Pancreas (tissue), 10 donors: ENCODE data around the gene FABP7. TPM values are rescaled to one million over a fixed set of nuclear protein-coding genes. Genes with fewer than 3 reads are reported as not detected.
A peak's percentile ranks its signal among the peaks of the same experiment; 100 is the strongest.

ENCODE experiments used
- ATAC-seq, 4 donors: fragments of 200-7000 bp; cut with Tn5 transposase; one replicate each; pipeline versions ENCODE4 v1.8.0 to v1.9.1; 2020; ENCODE audit warnings: mild to moderate bottlenecking in 4 of 4, moderate library complexity in 4 of 4
- DNase-seq, 6 donors: peaks; one replicate each; pipeline ENCODE4 v3.0.0-alpha.2; 2020
- FAIRE-seq: peaks from 2 replicates; lab custom pipeline; 2012; peaks lifted over from hg19 to GRCh38; lab: Jason Lieb, UNC
- H3K27ac ChIP-seq, 4 donors: fragments of 200-600 bp; sonication (generic); 1 replicate in 3 of 4; 2 replicates in 1 of 4; pipeline versions ENCODE4 v1.5.0 to v1.8.0; 2020
- H3K27me3 ChIP-seq, 4 donors: fragments of 200-600 bp; one replicate each; pipeline ENCODE4 v1.8.0; 2021
- H3K36me3 ChIP-seq, 3 donors: fragments of 200-600 bp; sonication (generic) in 1 of 3; one replicate each; pipeline versions ENCODE4 v1.5.0 to v1.8.0; 2020 to 2021
- H3K4me1 ChIP-seq, 3 donors: fragments of 200-600 bp; one replicate each; pipeline ENCODE4 v1.8.0; 2021
- H3K4me3 ChIP-seq, 4 donors: fragments of 200-600 bp; sonication (generic) in 2 of 4; one replicate each; pipeline versions ENCODE4 v1.5.0 to v1.8.0; 2020 to 2021
- H3K9me3 ChIP-seq, 4 donors: fragments of 200-600 bp; one replicate each; pipeline ENCODE4 v1.8.0; 2021
- WGBS, 2 donors: extraction: QIAGEN DNeasy Blood & Tissue Kit; methylation state at CpG; one replicate each; pipeline ENCODE4 v1.1.7; 2013; 5-methylcytosine and 5-hydroxymethylcytosine counted together
- intact Hi-C, 3 donors: fragments of 100-400 bp; cut with DNase I; formaldehyde crosslinking; loops; one replicate each; pipeline versions ENCODE4 v1.11.1 to v1.14.2; 2022
- polyA plus RNA-seq, 2 donors: library from polyadenylated mRNA; stranded (reverse); fragments of 200-250 nt; gene quantifications; one replicate each; pipeline ENCODE4 v1.2.3, GENCODE V29; 2013
- total RNA-seq, 6 donors: library from RNA; stranded (reverse); fragmentation: NEBNext Ultra II Directional in 4 of 6; extraction: Animal tissue kit (Norgen Biotek cat#: 25700) in 4 of 6; gene quantifications; one replicate each; pipeline versions ENCODE4 v1.2.1 to v1.2.4, GENCODE V29; 2021 to 2023
- TF ChIP-seq, protein P1 (sequence below), 4 donors: fragments of 200-600 bp; sonication (generic) in 3 of 4; IDR thresholded peaks; one replicate each; pipeline versions ENCODE4 v1.5.0 to v1.8.0; 2021; ENCODE audit warnings: antibody characterized with exemption in 4 of 4
- donor health status: healthy with polysubstance abuse.
- donor health status: DM: no; HTN: no; CAD: no; lungs with moderate emphysema.
- donor health status: DM: no; HTN: no; CAD: no.
- donor health status: control.
- donor health status: control.
- donor health status: Bipolar disorder and iron deficiency.
- donor health status: DM: yes; HTN: yes; CAD: no.
- donor health status: DM: no; HTN: no; CAD: no.
- donor health status: DM: no; HTN: no; CAD: no.
- donor health status: DM: yes; HTN: yes; CAD: no.

FABP7 gene
- not detected for total RNA-seq
- polyA plus RNA-seq, result not detected

DNA sequence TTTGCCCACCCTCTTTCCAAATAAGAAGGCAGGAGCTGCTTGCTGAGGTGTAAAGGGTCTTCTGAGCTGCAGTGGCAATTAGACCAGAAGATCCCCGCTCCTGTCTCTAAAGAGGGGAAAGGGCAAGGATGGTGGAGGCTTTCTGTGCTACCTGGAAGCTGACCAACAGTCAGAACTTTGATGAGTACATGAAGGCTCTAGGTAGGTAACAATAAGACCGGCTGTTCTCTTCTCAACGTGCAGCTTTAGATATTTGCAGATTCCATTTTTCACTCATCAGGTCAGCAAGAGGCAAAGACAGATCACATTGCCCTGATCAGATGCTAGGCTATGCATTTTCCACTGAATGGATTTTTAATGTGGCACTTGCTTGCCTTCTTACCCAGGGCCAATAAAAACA is at the start of gene FABP7:
Gene FABP7, plus strand, starts transcription at position 50 of the 400 bp plus-strand sequence. Its CDS starts 79 bp downstream, at position 129.
- Histone ChIP-seq H3K36me3 (no peaks in the 10 kb centered on the region), H3K27me3 (no peaks in the 10 kb centered on the region), H3K27ac (no peak within 1 kb of the TSS), H3K9me3 (no peaks in the 10 kb centered on the region), H3K4me1 (no peaks in the 10 kb centered on the region), H3K4me3 (no peak within 1 kb of the TSS)
- FAIRE-seq (no peak), DNase-seq (no peak), ATAC-seq (no peak)
- intact Hi-C loops, result loop anchor here in 1 of 3 donors (10.0 kb wide), 1 partner anchor 45 kb away; no protein-coding TSS in a partner anchor
- 62 to 66% methylated on average over 3 of the region's 3 CpGs for WGBS, 2 donors
- TF ChIP-seq, protein P1, sequence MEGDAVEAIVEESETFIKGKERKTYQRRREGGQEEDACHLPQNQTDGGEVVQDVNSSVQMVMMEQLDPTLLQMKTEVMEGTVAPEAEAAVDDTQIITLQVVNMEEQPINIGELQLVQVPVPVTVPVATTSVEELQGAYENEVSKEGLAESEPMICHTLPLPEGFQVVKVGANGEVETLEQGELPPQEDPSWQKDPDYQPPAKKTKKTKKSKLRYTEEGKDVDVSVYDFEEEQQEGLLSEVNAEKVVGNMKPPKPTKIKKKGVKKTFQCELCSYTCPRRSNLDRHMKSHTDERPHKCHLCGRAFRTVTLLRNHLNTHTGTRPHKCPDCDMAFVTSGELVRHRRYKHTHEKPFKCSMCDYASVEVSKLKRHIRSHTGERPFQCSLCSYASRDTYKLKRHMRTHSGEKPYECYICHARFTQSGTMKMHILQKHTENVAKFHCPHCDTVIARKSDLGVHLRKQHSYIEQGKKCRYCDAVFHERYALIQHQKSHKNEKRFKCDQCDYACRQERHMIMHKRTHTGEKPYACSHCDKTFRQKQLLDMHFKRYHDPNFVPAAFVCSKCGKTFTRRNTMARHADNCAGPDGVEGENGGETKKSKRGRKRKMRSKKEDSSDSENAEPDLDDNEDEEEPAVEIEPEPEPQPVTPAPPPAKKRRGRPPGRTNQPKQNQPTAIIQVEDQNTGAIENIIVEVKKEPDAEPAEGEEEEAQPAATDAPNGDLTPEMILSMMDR (IDR thresholded peaks at IDR 0.05), result no peak

DNA sequence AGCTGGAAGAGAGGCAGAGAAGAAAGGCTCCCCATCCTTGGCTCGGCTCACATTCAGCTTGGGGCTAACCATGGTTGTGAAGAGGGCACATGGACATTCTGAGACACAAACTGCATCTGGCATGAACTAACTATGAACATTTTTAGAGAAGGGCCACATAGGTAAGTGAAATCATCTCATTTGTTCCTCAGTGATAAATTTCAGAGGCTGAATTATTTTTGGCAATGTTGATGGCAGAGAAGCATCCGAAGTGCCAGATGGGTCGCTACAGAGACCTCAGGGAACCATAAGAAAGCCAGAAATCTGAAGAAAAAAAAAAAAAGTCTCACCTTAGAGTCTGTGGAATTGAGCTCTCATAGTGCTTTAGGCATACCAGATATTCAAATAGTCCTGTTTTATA is 49.2 kb upstream of the FABP7 start:
- Histone ChIP-seq H3K27ac (no peak overlapping the region), H3K27me3 (no peaks in the 10 kb centered on the region), H3K36me3 (no peaks in the 10 kb centered on the region), H3K9me3 (no peaks in the 10 kb centered on the region), H3K4me1 (no peaks in the 10 kb centered on the region), H3K4me3 (no peak overlapping the region)
- DNase-seq (no peak), ATAC-seq (no peak), FAIRE-seq (no peak)
- 76% methylated on average over 3 of the region's 3 CpGs for WGBS, 2 donors
- intact Hi-C loops, result loop anchor here in 2 of 3 donors (5.0 to 10.0 kb wide), 3 partner anchors 54 to 107 kb away; partner anchors contain the start of gene SMPDL3A (in 1 of the 2)
- TF ChIP-seq, protein P1 (IDR thresholded peaks at IDR 0.05), result no peak

DNA sequence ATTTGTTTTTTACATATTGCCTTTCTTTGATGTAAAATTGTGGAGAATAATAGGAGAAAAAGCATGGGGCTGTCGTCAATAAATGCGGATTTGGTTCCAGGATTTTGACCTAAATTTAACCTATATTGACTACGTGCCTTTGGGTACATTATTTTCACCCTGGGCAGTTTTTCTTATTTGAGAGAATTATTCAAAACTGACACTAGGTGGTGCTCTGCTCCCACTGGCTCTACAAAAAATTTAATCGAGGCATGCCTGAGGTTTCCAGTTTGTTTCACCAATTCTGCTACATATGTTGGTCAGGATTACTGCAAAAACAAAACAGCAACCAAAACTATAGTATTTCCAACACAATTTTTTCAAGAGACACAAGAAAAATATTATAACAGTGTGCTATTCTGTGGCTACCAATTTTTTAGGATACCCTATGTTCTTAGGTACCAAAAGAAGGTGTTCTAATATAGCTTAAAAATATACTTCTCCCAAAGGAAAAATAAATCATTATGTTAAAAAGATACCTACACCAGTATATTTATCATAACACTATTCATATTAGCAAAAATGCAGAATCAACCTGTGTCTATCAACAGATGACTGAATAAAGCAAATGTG is 48.6 kb upstream of the FABP7 start:
- peak in 1 of 6 donors; percentile 23 for DNase-seq
- Histone ChIP-seq H3K27me3 (no peaks in the 10 kb centered on the region), H3K27ac (no peak overlapping the region), H3K4me1 (no peaks in the 10 kb centered on the region), H3K4me3 (no peak overlapping the region), H3K36me3 (no peaks in the 10 kb centered on the region), H3K9me3 (no peaks in the 10 kb centered on the region)
- 1 to 2% methylated on average over 4 of the region's 4 CpGs for WGBS, 2 donors
- peak; percentile 71 for FAIRE-seq
- ATAC-seq, result peak in 3 of 4 donors; percentile 74 to 84 (median 81)
- TF ChIP-seq, protein P1 (IDR thresholded peaks at IDR 0.05), result peak; percentile 27 to 59 (median 52)
- intact Hi-C loops, result loop anchor here in 2 of 3 donors (5.0 to 10.0 kb wide), 3 partner anchors 54 to 106 kb away; partner anchors contain the start of gene SMPDL3A (in 1 of the 2)

DNA sequence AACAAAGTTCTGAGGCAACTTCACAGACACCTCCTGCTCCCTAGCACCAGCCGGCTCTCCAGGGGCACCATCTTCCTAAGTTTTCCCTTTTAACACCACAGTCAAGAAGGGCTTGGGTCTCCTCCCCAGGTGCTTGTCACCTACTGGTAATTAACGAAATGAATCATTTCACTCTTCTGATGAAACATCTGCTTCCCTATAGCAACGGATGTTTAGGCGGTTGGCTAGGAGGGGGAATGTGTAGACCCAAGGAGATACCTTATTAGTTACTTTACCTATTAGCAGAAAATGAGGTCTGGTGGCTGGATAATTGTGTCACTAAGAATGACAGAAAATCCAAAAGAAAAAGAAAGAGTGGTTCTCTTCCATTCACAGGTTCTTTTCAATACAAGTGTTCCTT is 46.3 kb upstream of the FABP7 start:
- no peak for ATAC-seq
- intact Hi-C loops, result loop anchor here in 2 of 3 donors (5.0 to 10.0 kb wide), 3 partner anchors 52 to 104 kb away; partner anchors contain the start of gene SMPDL3A (in 1 of the 2)
- FAIRE-seq, result no peak

More for the DNA sequence above, 46.3 kb upstream of the FABP7 start:
- DNase-seq, result no peak
- 64 to 67% methylated on average over 4 of the region's 4 CpGs for WGBS, 2 donors
- Histone ChIP-seq H3K4me1 (no peaks in the 10 kb centered on the region), H3K27ac (no peak overlapping the region), H3K27me3 (no peaks in the 10 kb centered on the region), H3K36me3 (no peaks in the 10 kb centered on the region), H3K9me3 (no peaks in the 10 kb centered on the region), H3K4me3 (no peak overlapping the region)
- TF ChIP-seq, protein P1 (IDR thresholded peaks at IDR 0.05), result no peak
